Measurements from ENCODE around the gene ZNG1C.
"Not testable (repeated sequence)": the region's sequence is repeated elsewhere in the genome, so short reads cannot be mapped to it uniquely, and the experiment has no call there.

DNA sequence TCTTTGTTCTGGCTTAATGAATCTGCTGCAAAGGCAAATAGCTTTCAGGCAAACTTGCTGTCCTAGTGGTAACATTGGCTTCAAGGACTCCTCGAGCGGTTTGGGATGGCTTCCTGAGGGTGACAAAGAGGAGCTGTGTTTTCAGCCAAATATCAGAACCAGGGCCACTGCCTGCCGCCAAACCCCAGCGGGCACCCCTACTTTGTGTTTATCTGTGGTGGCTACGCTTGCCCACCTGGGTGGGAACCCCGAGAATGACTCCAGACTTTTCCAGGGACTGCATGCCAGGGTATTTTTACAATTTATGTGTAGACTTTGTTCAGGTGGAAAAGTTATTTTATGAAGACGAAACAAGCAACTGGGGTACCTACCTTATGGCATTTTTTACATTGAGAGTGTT, 96.2 kb downstream of the ZNG1C start:
- TF ChIP-seq, protein P1, sequence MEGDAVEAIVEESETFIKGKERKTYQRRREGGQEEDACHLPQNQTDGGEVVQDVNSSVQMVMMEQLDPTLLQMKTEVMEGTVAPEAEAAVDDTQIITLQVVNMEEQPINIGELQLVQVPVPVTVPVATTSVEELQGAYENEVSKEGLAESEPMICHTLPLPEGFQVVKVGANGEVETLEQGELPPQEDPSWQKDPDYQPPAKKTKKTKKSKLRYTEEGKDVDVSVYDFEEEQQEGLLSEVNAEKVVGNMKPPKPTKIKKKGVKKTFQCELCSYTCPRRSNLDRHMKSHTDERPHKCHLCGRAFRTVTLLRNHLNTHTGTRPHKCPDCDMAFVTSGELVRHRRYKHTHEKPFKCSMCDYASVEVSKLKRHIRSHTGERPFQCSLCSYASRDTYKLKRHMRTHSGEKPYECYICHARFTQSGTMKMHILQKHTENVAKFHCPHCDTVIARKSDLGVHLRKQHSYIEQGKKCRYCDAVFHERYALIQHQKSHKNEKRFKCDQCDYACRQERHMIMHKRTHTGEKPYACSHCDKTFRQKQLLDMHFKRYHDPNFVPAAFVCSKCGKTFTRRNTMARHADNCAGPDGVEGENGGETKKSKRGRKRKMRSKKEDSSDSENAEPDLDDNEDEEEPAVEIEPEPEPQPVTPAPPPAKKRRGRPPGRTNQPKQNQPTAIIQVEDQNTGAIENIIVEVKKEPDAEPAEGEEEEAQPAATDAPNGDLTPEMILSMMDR (IDR thresholded peaks at IDR 0.05), result not testable (repeated sequence)
- TF ChIP-seq POLR2A (IDR thresholded peaks at IDR 0.05), result not testable (repeated sequence)

Measured in stomach (tissue), 4 donors.